ENCODE measurements around the gene TRMT44.

- TF ChIP-seq, protein P1, sequence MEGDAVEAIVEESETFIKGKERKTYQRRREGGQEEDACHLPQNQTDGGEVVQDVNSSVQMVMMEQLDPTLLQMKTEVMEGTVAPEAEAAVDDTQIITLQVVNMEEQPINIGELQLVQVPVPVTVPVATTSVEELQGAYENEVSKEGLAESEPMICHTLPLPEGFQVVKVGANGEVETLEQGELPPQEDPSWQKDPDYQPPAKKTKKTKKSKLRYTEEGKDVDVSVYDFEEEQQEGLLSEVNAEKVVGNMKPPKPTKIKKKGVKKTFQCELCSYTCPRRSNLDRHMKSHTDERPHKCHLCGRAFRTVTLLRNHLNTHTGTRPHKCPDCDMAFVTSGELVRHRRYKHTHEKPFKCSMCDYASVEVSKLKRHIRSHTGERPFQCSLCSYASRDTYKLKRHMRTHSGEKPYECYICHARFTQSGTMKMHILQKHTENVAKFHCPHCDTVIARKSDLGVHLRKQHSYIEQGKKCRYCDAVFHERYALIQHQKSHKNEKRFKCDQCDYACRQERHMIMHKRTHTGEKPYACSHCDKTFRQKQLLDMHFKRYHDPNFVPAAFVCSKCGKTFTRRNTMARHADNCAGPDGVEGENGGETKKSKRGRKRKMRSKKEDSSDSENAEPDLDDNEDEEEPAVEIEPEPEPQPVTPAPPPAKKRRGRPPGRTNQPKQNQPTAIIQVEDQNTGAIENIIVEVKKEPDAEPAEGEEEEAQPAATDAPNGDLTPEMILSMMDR (conservative IDR thresholded peaks at IDR 0.05): no peak
- TF ChIP-seq EZH2 (IDR thresholded peaks at IDR 0.05; ENCODE audit: low read depth): no peak
Measured at GRCh38 chr4:8435656-8436121, 4.9 kb upstream of the TRMT44 start.

Measured in PC-9 (cell line).